Skeletal muscle tissue (tissue), 4 donors: ENCODE results near the gene RAB22A. TPM values are rescaled to one million over a fixed set of nuclear protein-coding genes. Genes with fewer than 3 reads are reported as not detected.

Source experiments
- H3K27ac ChIP-seq: one replicate; pipeline ENCODE4 v1.7.0; 2013; ENCODE audit warnings: mild to moderate bottlenecking, low read depth, low read length, inconsistent platforms
- H3K27me3 ChIP-seq, 3 donors: one replicate each; pipeline ENCODE4 v1.7.0; 2013; ENCODE audit warnings: low read length in 3 of 3; ENCODE audit not compliant: control insufficient read depth in 3 of 3, insufficient read depth in 3 of 3
- H3K36me3 ChIP-seq, 3 donors: one replicate each; pipeline ENCODE4 v1.7.0; 2013; ENCODE audit warnings: low read length in 3 of 3; ENCODE audit not compliant: control insufficient read depth in 3 of 3, insufficient read depth in 3 of 3
- H3K4me1 ChIP-seq, 3 donors: one replicate each; pipeline ENCODE4 v1.7.0; 2013; ENCODE audit warnings: low read length in 3 of 3, mild to moderate bottlenecking in 3 of 3; ENCODE audit not compliant: control insufficient read depth in 3 of 3, insufficient read depth in 3 of 3
- H3K4me3 ChIP-seq, 3 donors: one replicate each; pipeline ENCODE4 v1.7.0; 2013; ENCODE audit warnings: low read length in 3 of 3
- H3K9ac ChIP-seq, 3 donors: one replicate each; pipeline ENCODE4 v1.7.0; 2013; ENCODE audit warnings: low read length in 3 of 3, mild to moderate bottlenecking in 3 of 3, moderate library complexity in 2 of 3, low read depth in 1 of 3
- H3K9me3 ChIP-seq, 3 donors: one replicate each; pipeline ENCODE4 v1.7.0; 2013; ENCODE audit warnings: low read length in 3 of 3; ENCODE audit not compliant: control insufficient read depth in 3 of 3
- total RNA-seq: library from RNA; depleted of rRNA; stranded (reverse); fragments of >200 nt; gene quantifications from one replicate; pipeline ENCODE4 v1.2.3, GENCODE V29; 2014
- donor health status: Osteomylitis.

RAB22A gene
- total RNA-seq: 10.4 TPM

GRCh38 chr20:58309591-58310290 lies at the start of gene RAB22A:
RAB22A (plus strand) TSS chr20:58309715; CDS start chr20:58309977, 262 bp downstream.
- peaks cover 8 to 22% (median 12%) of the 10 kb centered on the region in 3 donors for H3K36me3 ChIP-seq

GRCh38 chr20:58260006-58260405 lies 49.5 kb upstream of the RAB22A start:
- Histone ChIP-seq H3K27me3 (no peaks in the 10 kb centered on the region), H3K9me3 (no peaks in the 10 kb centered on the region), H3K36me3 (peaks cover 0 to 20% (median 4%) of the 10 kb centered on the region in 3 donors), H3K9ac (no peak overlapping the region), H3K27ac (no peak overlapping the region), H3K4me1 (no peaks in the 10 kb centered on the region), H3K4me3 (no peak overlapping the region)

More at GRCh38 chr20:58309591-58310290, at the start of gene RAB22A:
- no peaks in the 10 kb centered on the region for H3K9me3 ChIP-seq
- peak within 1 kb of the TSS; percentile 71 for H3K27ac ChIP-seq
- H3K4me1 ChIP-seq: peaks cover 0 to 16% (median 4%) of the 10 kb centered on the region in 3 donors
- H3K27me3 ChIP-seq: no peaks in the 10 kb centered on the region
- peak within 1 kb of the TSS; percentile 87 to 91 (median 89) for H3K9ac ChIP-seq
- H3K4me3 ChIP-seq: peak within 1 kb of the TSS; percentile 82 to 85 (median 85)

GRCh38 chr20:58261660-58262059 lies 47.9 kb upstream of the RAB22A start:
- H3K9ac ChIP-seq: no peak overlapping the region
- H3K27ac ChIP-seq: no peak overlapping the region
- H3K4me3 ChIP-seq: no peak overlapping the region
- H3K36me3 ChIP-seq: peaks cover 6 to 28% (median 10%) of the 10 kb centered on the region in 3 donors
- H3K27me3 ChIP-seq: no peaks in the 10 kb centered on the region
- no peaks in the 10 kb centered on the region for H3K4me1 ChIP-seq
- no peaks in the 10 kb centered on the region for H3K9me3 ChIP-seq

GRCh38 chr20:58264271-58264670 lies 45.2 kb upstream of the RAB22A start:
- Histone ChIP-seq H3K27ac (no peak overlapping the region), H3K4me3 (no peak overlapping the region), H3K4me1 (no peaks in the 10 kb centered on the region), H3K27me3 (no peaks in the 10 kb centered on the region), H3K36me3 (peaks cover 16 to 41% (median 19%) of the 10 kb centered on the region in 3 donors), H3K9ac (no peak overlapping the region), H3K9me3 (no peaks in the 10 kb centered on the region)

- Histone ChIP-seq H3K27me3 (no peaks in the 10 kb centered on the region), H3K9ac (no peak overlapping the region), H3K36me3 (peaks cover 16 to 37% (median 20%) of the 10 kb centered on the region in 3 donors), H3K27ac (no peak overlapping the region), H3K4me3 (no peak overlapping the region), H3K9me3 (no peaks in the 10 kb centered on the region), H3K4me1 (no peaks in the 10 kb centered on the region)
Measured at GRCh38 chr20:58267389-58268215, 41.9 kb upstream of the RAB22A start.

- Histone ChIP-seq H3K27ac (no peak overlapping the region), H3K4me1 (no peaks in the 10 kb centered on the region), H3K9me3 (no peaks in the 10 kb centered on the region), H3K27me3 (no peaks in the 10 kb centered on the region), H3K4me3 (no peak overlapping the region), H3K36me3 (peaks cover 16 to 32% (median 20%) of the 10 kb centered on the region in 3 donors), H3K9ac (no peak overlapping the region)
Measured at GRCh38 chr20:58268421-58268821, 41.1 kb upstream of the RAB22A start.

- H3K4me3 ChIP-seq: no peak overlapping the region
- H3K9me3 ChIP-seq: peaks cover 0 to 2% (median 0%) of the 10 kb centered on the region in 3 donors
- peaks cover 16 to 29% (median 18%) of the 10 kb centered on the region in 3 donors for H3K36me3 ChIP-seq
- no peak overlapping the region for H3K9ac ChIP-seq
- no peaks in the 10 kb centered on the region for H3K4me1 ChIP-seq
- H3K27me3 ChIP-seq: no peaks in the 10 kb centered on the region
- no peak overlapping the region for H3K27ac ChIP-seq
Measured at GRCh38 chr20:58268936-58269619, 40.4 kb upstream of the RAB22A start.

- H3K4me3 ChIP-seq: no peak overlapping the region
- H3K9ac ChIP-seq: no peak overlapping the region
- H3K27me3 ChIP-seq: no peaks in the 10 kb centered on the region
- H3K36me3 ChIP-seq: peaks cover 10 to 13% (median 12%) of the 10 kb centered on the region in 3 donors
- H3K9me3 ChIP-seq: peaks cover 0 to 2% (median 0%) of the 10 kb centered on the region in 3 donors
- H3K27ac ChIP-seq: no peak overlapping the region
- H3K4me1 ChIP-seq: no peaks in the 10 kb centered on the region
Measured at GRCh38 chr20:58271606-58272351, 37.7 kb upstream of the RAB22A start.

- no peaks in the 10 kb centered on the region for H3K27me3 ChIP-seq
- no peaks in the 10 kb centered on the region for H3K4me1 ChIP-seq
- H3K4me3 ChIP-seq: no peak overlapping the region
- H3K9ac ChIP-seq: no peak overlapping the region
- H3K9me3 ChIP-seq: peaks cover 0 to 2% (median 0%) of the 10 kb centered on the region in 3 donors
- peaks cover 0 to 3% (median 0%) of the 10 kb centered on the region in 3 donors for H3K36me3 ChIP-seq
- no peak overlapping the region for H3K27ac ChIP-seq
Measured at GRCh38 chr20:58274384-58274783, 35.1 kb upstream of the RAB22A start.
